ENCODE results near the gene MORC2.

MORC2 gene

DNA sequence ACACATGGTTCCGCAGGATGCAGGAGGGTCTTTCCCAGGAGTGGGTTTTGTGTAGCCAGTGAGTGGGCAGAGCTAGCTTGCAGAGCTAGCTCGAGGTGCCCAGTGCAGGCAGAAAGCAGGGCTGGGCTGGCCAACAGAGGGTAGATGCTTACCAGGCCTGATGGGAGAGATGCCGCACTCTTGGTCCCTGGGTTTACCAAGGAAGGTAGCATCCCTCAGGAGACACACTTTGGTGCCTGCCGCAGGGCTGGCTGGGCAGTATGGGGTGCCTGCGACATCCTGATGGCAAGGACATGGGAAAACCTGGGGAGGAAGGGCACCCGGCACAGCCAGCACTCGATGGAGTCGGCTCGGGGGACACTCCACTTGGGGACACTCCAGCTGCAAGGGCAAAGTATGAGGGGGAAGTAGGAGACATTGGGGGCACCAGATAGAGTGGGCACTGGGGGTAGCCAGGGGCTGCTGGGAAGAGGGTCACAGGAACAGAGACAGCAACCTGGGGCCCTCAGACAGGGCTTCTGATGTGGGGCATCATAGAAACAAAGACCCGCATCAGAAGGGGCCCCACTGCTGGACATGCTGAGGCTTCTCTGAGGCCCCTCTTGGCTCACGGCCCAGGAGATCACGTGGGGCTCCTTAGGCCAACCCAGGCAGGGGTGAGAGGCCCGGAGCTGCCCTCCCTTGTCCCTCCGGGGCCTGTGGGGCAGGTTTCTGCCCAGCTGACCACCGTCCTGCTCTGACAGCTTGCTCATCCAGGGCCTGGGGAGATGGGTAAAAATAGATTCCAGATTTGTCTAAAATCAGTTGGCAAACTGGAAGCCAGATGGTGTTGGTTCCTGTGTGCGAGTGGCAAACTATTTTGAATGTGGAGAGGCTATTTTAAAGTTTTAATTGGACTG lies 89.8 kb downstream of the MORC2 start:
- H3K9me3 ChIP-seq (ENCODE audit: control insufficient read depth, insufficient read depth, low read depth, low read length) = no peaks in the 10 kb centered on the region
- H3K27me3 ChIP-seq (ENCODE audit: control insufficient read depth, insufficient read depth, low read length) = no peaks in the 10 kb centered on the region
- H3K9ac ChIP-seq (ENCODE audit: low read length) = no peak overlapping the region
- no peak overlapping the region for H3K4me3 ChIP-seq (ENCODE audit: low read depth, low read length)
- H3K4me1 ChIP-seq (ENCODE audit: control insufficient read depth, insufficient read depth, low read length) = peaks cover 10% of the 10 kb centered on the region; the same call in 1 of the 2 replicates
- H3K27ac ChIP-seq (ENCODE audit: low read depth, low read length) = no peak overlapping the region
- no peaks in the 10 kb centered on the region for H3K36me3 ChIP-seq (ENCODE audit: control insufficient read depth, insufficient read depth, low read length)

GRCh38 chr22:30877662-30878515 lies 90.7 kb downstream of the MORC2 start:
- Histone ChIP-seq H3K36me3 (ENCODE audit: control insufficient read depth, insufficient read depth, low read length) (no peaks in the 10 kb centered on the region), H3K4me3 (ENCODE audit: low read depth, low read length) (no peak overlapping the region), H3K27me3 (ENCODE audit: control insufficient read depth, insufficient read depth, low read length) (no peaks in the 10 kb centered on the region), H3K9ac (ENCODE audit: low read length) (no peak overlapping the region), H3K9me3 (ENCODE audit: control insufficient read depth, insufficient read depth, low read depth, low read length) (no peaks in the 10 kb centered on the region), H3K4me1 (ENCODE audit: control insufficient read depth, insufficient read depth, low read length) (peaks cover 10% of the 10 kb centered on the region; the same call in 1 of the 2 replicates), H3K27ac (ENCODE audit: low read depth, low read length) (no peak overlapping the region)

- H3K4me3 ChIP-seq (ENCODE audit: low read depth, low read length) = no peak overlapping the region
Observed at GRCh38 chr22:30876915-30877553, 91.5 kb downstream of the MORC2 start.

GRCh38 chr22:30876221-30876751 lies 92.3 kb downstream of the MORC2 start:
- Histone ChIP-seq H3K9me3 (ENCODE audit: control insufficient read depth, insufficient read depth, low read depth, low read length) (no peaks in the 10 kb centered on the region), H3K27ac (ENCODE audit: low read depth, low read length) (no peak overlapping the region), H3K9ac (ENCODE audit: low read length) (no peak overlapping the region), H3K4me1 (ENCODE audit: control insufficient read depth, insufficient read depth, low read length) (peaks cover 2% of the 10 kb centered on the region; the same call in 1 of the 2 replicates), H3K36me3 (ENCODE audit: control insufficient read depth, insufficient read depth, low read length) (no peaks in the 10 kb centered on the region), H3K27me3 (ENCODE audit: control insufficient read depth, insufficient read depth, low read length) (no peaks in the 10 kb centered on the region), H3K4me3 (ENCODE audit: low read depth, low read length) (no peak overlapping the region)

More at GRCh38 chr22:30876915-30877553, 91.5 kb downstream of the MORC2 start:
- peaks cover 10% of the 10 kb centered on the region; the same call in 1 of the 2 replicates for H3K4me1 ChIP-seq (ENCODE audit: control insufficient read depth, insufficient read depth, low read length)
- H3K27me3 ChIP-seq (ENCODE audit: control insufficient read depth, insufficient read depth, low read length) = no peaks in the 10 kb centered on the region
- H3K9me3 ChIP-seq (ENCODE audit: control insufficient read depth, insufficient read depth, low read depth, low read length) = no peaks in the 10 kb centered on the region
- no peak overlapping the region for H3K27ac ChIP-seq (ENCODE audit: low read depth, low read length)
- H3K9ac ChIP-seq (ENCODE audit: low read length) = no peak overlapping the region
- H3K36me3 ChIP-seq (ENCODE audit: control insufficient read depth, insufficient read depth, low read length) = no peaks in the 10 kb centered on the region

DNA sequence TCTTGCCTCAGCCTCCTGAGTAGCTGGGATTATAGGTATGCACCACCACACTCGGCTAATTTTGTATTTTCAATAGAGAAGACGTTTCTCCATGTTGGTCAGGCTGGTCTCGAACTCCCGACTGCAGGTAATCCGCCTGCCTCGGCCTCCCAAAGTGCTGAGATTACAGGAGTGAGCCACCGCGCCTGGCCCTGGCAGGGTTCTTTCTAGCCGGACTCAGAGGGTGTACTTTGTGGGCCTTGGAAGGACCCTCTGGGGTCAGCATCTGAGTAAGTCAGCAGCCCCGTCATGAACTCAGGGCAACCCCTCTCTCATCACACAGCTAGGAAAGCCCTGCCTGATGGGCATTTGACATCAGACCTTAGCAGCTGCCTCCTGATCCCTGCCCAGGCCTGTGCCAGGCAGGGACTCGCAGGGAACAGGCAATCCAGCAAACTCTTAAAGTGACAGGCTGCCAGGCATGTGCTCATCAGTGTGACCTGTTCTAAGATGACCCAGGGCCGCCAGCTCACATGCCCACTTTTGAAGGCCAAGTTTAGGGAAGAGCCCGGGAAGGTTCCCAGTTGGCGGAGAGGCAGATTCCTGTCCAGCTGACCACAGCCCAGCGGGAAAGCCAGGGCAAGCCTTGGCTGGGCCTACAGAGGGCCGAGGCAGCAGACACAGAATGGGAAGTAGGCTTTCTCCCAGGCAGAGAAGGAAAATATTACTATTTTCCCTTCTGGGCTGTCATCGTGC lies 92.9 kb downstream of the MORC2 start:
- H3K36me3 ChIP-seq (ENCODE audit: control insufficient read depth, insufficient read depth, low read length) = no peaks in the 10 kb centered on the region
- no peaks in the 10 kb centered on the region for H3K9me3 ChIP-seq (ENCODE audit: control insufficient read depth, insufficient read depth, low read depth, low read length)
- no peak overlapping the region for H3K4me3 ChIP-seq (ENCODE audit: low read depth, low read length)
- H3K4me1 ChIP-seq (ENCODE audit: control insufficient read depth, insufficient read depth, low read length) = no peaks in the 10 kb centered on the region
- H3K27ac ChIP-seq (ENCODE audit: low read depth, low read length) = no peak overlapping the region
- no peak overlapping the region for H3K9ac ChIP-seq (ENCODE audit: low read length)
- H3K27me3 ChIP-seq (ENCODE audit: control insufficient read depth, insufficient read depth, low read length) = no peaks in the 10 kb centered on the region
